Common myeloid progenitor, CD34-positive (primary cell): ENCODE data around the gene ASAP2.

Experiments used
- CTCF ChIA-PET: fragments of 350-600 bp; sonication (Branson Sonifier 250); formaldehyde crosslinking; loops from one replicate; lab custom pipeline; 2021; ENCODE audit warnings: antibody characterized with exemption; lab: Charles Lee
- POLR2A ChIA-PET: fragments of 350-600 bp; sonication (Branson Sonifier 250); formaldehyde crosslinking; loops from one replicate; lab custom pipeline; 2021; ENCODE audit warnings: antibody characterized with exemption; lab: Charles Lee
- DNase-seq, 3 donors: peaks; one replicate each; pipeline versions ENCODE4 v3.0.0 to v3.0.0-alpha.2; 2013
- H3K27ac ChIP-seq, 2 experiments: 1 replicate in 1 of 2; 2 replicates in 1 of 2; pipeline ENCODE4 v1.7.0; 2013; ENCODE audit warnings: inconsistent platforms in 2 of 2, low read length in 2 of 2, mild to moderate bottlenecking in 2 of 2, low read depth in 1 of 2, moderate library complexity in 1 of 2; ENCODE audit not compliant: severe bottlenecking in 2 of 2, insufficient read depth in 1 of 2, poor library complexity in 1 of 2
- H3K27me3 ChIP-seq, 5 experiments: replicated peaks in 2 of 5; 1 replicate in 3 of 5; 2 replicates in 2 of 5; pipeline versions ENCODE4 v1.6.1 to v1.7.0; 2013; ENCODE audit warnings: low read length in 4 of 5, mild to moderate bottlenecking in 2 of 5, moderate library complexity in 2 of 5, inconsistent platforms in 1 of 5; ENCODE audit not compliant: insufficient read depth in 5 of 5, control insufficient read depth in 4 of 5
- H3K36me3 ChIP-seq, 4 experiments: 1 replicate in 2 of 4; 2 replicates in 2 of 4; pipeline versions ENCODE4 v1.6.1 to v1.7.0; 2013; ENCODE audit warnings: low read length in 3 of 4, control low read depth in 1 of 4, mild to moderate bottlenecking in 1 of 4; ENCODE audit not compliant: control insufficient read depth in 4 of 4, insufficient read depth in 4 of 4
- H3K4me1 ChIP-seq, 4 experiments: 1 replicate in 3 of 4; 2 replicates in 1 of 4; pipeline versions ENCODE4 v1.6.1 to v1.7.1; 2013; ENCODE audit warnings: low read length in 3 of 4, mild to moderate bottlenecking in 3 of 4, control low read depth in 1 of 4, inconsistent platforms in 1 of 4, moderate library complexity in 1 of 4; ENCODE audit not compliant: control insufficient read depth in 4 of 4, insufficient read depth in 4 of 4; ENCODE audit errors: control extremely low read depth in 1 of 4
- H3K4me3 ChIP-seq, 7 experiments: 1 replicate in 4 of 7; 2 replicates in 3 of 7; pipeline versions ENCODE4 v1.5.1 to v1.7.0; 2013; ENCODE audit warnings: mild to moderate bottlenecking in 7 of 7, low read length in 6 of 7, moderate library complexity in 6 of 7, inconsistent platforms in 2 of 7, low read depth in 2 of 7, control low read depth in 1 of 7; ENCODE audit not compliant: insufficient read depth in 4 of 7, control insufficient read depth in 1 of 7; ENCODE audit errors: extremely low read depth in 1 of 7
- H3K9me3 ChIP-seq, 5 experiments: 1 replicate in 4 of 5; 2 replicates in 1 of 5; pipeline versions ENCODE4 v1.6.1 to v1.7.1; 2013; ENCODE audit warnings: low read length in 4 of 5, mild to moderate bottlenecking in 2 of 5, inconsistent platforms in 1 of 5, low read depth in 1 of 5, moderate library complexity in 1 of 5; ENCODE audit not compliant: control insufficient read depth in 4 of 5, insufficient read depth in 2 of 5; ENCODE audit errors: control extremely low read depth in 1 of 5
- WGBS: methylation state at CpG from one replicate; pipeline ENCODE4 v1.1.5; 2013; ENCODE audit not compliant: insufficient coverage; 5-methylcytosine and 5-hydroxymethylcytosine counted together

The ASAP2 gene

GRCh38 chr2:9243357-9243756 lies 36.7 kb downstream of the ASAP2 start:
- CTCF ChIA-PET, result interaction anchor here (1.0 kb wide), 1 partner anchor 105 kb away, joined by 3 read pairs; no protein-coding TSS in a partner anchor

GRCh38 chr2:9244985-9245544 lies 38.5 kb downstream of the ASAP2 start:
- H3K27me3 ChIP-seq, result no peaks in the 10 kb centered on the region
- no peaks in the 10 kb centered on the region for H3K36me3 ChIP-seq
- DNase-seq, result no peak
- WGBS, result 97% methylated on average over 6 of the region's 7 CpGs
- H3K4me1 ChIP-seq, result no peaks in the 10 kb centered on the region
- H3K4me3 ChIP-seq, result no peak overlapping the region
- H3K9me3 ChIP-seq, result no peaks in the 10 kb centered on the region
- CTCF ChIA-PET, result no interaction called here
- H3K27ac ChIP-seq, result no peak overlapping the region
- POLR2A ChIA-PET, result no interaction called here

More at GRCh38 chr2:9243357-9243756, 36.7 kb downstream of the ASAP2 start:
- H3K27ac ChIP-seq, result no peak overlapping the region
- POLR2A ChIA-PET, result no interaction called here
- no peak overlapping the region for H3K4me3 ChIP-seq
- 80% methylated on average over 1 of the region's 8 CpGs for WGBS
- DNase-seq, result no peak
- no peaks in the 10 kb centered on the region for H3K27me3 ChIP-seq
- H3K36me3 ChIP-seq, result no peaks in the 10 kb centered on the region
- no peaks in the 10 kb centered on the region for H3K9me3 ChIP-seq
- H3K4me1 ChIP-seq, result no peaks in the 10 kb centered on the region

DNA sequence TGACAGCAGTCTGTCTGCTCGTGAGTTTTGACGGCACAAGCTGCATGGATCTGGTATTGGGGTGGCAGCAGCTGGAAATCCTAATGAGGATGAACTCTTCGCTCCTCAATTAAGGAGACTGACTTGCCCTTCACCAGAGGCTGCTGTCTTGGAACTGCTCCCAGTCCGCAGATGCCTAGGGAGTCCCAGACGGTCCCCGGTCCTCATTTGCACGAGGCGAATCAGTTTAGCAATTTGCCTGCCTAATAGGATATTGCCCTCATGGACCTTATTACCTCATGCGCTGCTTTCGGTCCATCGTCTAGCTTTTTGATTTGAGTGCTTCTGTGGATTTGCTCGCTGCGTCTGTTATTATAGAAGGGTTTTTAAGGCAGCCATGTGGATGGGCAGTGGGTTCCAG lies 40.6 kb downstream of the ASAP2 start:
- Histone ChIP-seq H3K4me3 (no peak overlapping the region), H3K9me3 (no peaks in the 10 kb centered on the region), H3K36me3 (no peaks in the 10 kb centered on the region), H3K27ac (no peak overlapping the region), H3K27me3 (no peaks in the 10 kb centered on the region), H3K4me1 (peaks cover 0 to 8% (median 2%) of the 10 kb centered on the region in 4 experiments)
- ChIA-PET POLR2A (no interaction called here), CTCF (no interaction called here)
- DNase-seq, result no peak
- WGBS, result 99% methylated on average over 11 of the region's 13 CpGs

- no peaks in the 10 kb centered on the region for H3K9me3 ChIP-seq
- CTCF ChIA-PET, result no interaction called here
- H3K27me3 ChIP-seq, result no peaks in the 10 kb centered on the region
- H3K36me3 ChIP-seq, result no peaks in the 10 kb centered on the region
- 97% methylated on average over 6 of the region's 6 CpGs for WGBS
- no peak overlapping the region for H3K27ac ChIP-seq
- DNase-seq, result no peak
- POLR2A ChIA-PET, result no interaction called here
- peaks cover 0 to 8% (median 2%) of the 10 kb centered on the region in 4 experiments for H3K4me1 ChIP-seq
- H3K4me3 ChIP-seq, result no peak overlapping the region
These were observed 41.2 kb downstream of the ASAP2 start for GRCh38 chr2:9247786-9248185.

GRCh38 chr2:9248363-9248762 lies 41.8 kb downstream of the ASAP2 start:
- ChIA-PET POLR2A (no interaction called here), CTCF (no interaction called here)
- Histone ChIP-seq H3K36me3 (no peaks in the 10 kb centered on the region), H3K9me3 (no peaks in the 10 kb centered on the region), H3K27ac (no peak overlapping the region), H3K27me3 (no peaks in the 10 kb centered on the region), H3K4me3 (no peak overlapping the region), H3K4me1 (peaks cover 0 to 8% (median 2%) of the 10 kb centered on the region in 4 experiments)
- 93% methylated on average over 6 of the region's 7 CpGs for WGBS
- no peak for DNase-seq

GRCh38 chr2:9249020-9249800 lies 42.6 kb downstream of the ASAP2 start:
- ChIA-PET CTCF (no interaction called here), POLR2A (interaction anchor here (0.6 kb wide), 1 partner anchor 143 kb away, joined by 3 read pairs; no protein-coding TSS in a partner anchor)
- peaks cover 0 to 8% (median 2%) of the 10 kb centered on the region in 4 experiments for H3K4me1 ChIP-seq
- no peak for DNase-seq
- H3K9me3 ChIP-seq, result no peaks in the 10 kb centered on the region
- H3K27me3 ChIP-seq, result no peaks in the 10 kb centered on the region
- H3K4me3 ChIP-seq, result no peak overlapping the region
- no peak overlapping the region for H3K27ac ChIP-seq
- 91% methylated on average over 9 of the region's 10 CpGs for WGBS
- H3K36me3 ChIP-seq, result no peaks in the 10 kb centered on the region

GRCh38 chr2:9250091-9250490 lies 43.5 kb downstream of the ASAP2 start:
- 86% methylated on average over 3 of the region's 4 CpGs for WGBS
- Histone ChIP-seq H3K4me1 (peaks cover 0 to 8% (median 2%) of the 10 kb centered on the region in 4 experiments), H3K9me3 (no peaks in the 10 kb centered on the region), H3K27ac (no peak overlapping the region), H3K4me3 (no peak overlapping the region), H3K27me3 (no peaks in the 10 kb centered on the region), H3K36me3 (no peaks in the 10 kb centered on the region)
- POLR2A ChIA-PET, result no interaction called here
- CTCF ChIA-PET, result no interaction called here
- DNase-seq, result no peak
